Dermis microvascular lymphatic vessel endothelial cell (primary cell): ENCODE results near the gene XPO5. TPM values are rescaled to one million over a fixed set of nuclear protein-coding genes. Genes with fewer than 3 reads are reported as not detected.
A peak's percentile ranks its signal among the peaks of the same experiment; 100 is the strongest.

Experiments
- DNase-seq, 2 donors: peaks; one replicate each; pipeline versions ENCODE4 v3.0.0 to v3.0.0-alpha.2; 2010; ENCODE audit warnings: low read depth in 2 of 2
- total RNA-seq: library from RNA; depleted of rRNA; stranded (reverse); fragments of >200 nt; gene quantifications from 2 replicates; pipeline ENCODE4 v1.2.1, GENCODE V29; 2014

XPO5 gene
- total RNA-seq, 1 donor from 2014 or later, result 21.2 TPM

GRCh38 chr6:43517505-43518357 lies 58.1 kb downstream of the XPO5 start:
- DNase-seq, result no peak

GRCh38 chr6:43516697-43517504 lies 58.9 kb downstream of the XPO5 start, which contains the start of the genes POLR1C and YIPF3:
TSS of gene POLR1C (plus strand) at chr6:43517089. CDS start at chr6:43517110, 21 bp downstream.
TSS of gene YIPF3 (minus strand) at chr6:43516926. CDS start at chr6:43516807, 119 bp downstream.
- peak; percentile 95 to 98 for DNase-seq

GRCh38 chr6:43516367-43516696 lies 59.5 kb downstream of the XPO5 start:
- DNase-seq, result no peak

GRCh38 chr6:43515808-43516207 lies 60.0 kb downstream of the XPO5 start:
- no peak for DNase-seq

GRCh38 chr6:43511824-43512415 lies 63.9 kb downstream of the XPO5 start:
- DNase-seq, result no peak

GRCh38 chr6:43510827-43511163 lies 65.0 kb downstream of the XPO5 start:
- DNase-seq, result no peak

GRCh38 chr6:43509984-43510826 lies 65.6 kb downstream of the XPO5 start, which contains the start of gene LRRC73:
TSS of gene LRRC73 (minus strand) at chr6:43510346. CDS start at chr6:43509785, 561 bp downstream.
- peak; percentile 52 to 81 for DNase-seq

GRCh38 chr6:43509142-43509983 lies 66.5 kb downstream of the XPO5 start:
- no peak for DNase-seq

GRCh38 chr6:43508481-43509141 lies 67.2 kb downstream of the XPO5 start:
- DNase-seq, result no peak

GRCh38 chr6:43506667-43507471 lies 69.0 kb downstream of the XPO5 start:
- DNase-seq, result peak; percentile 80 to 84

GRCh38 chr6:43506171-43506570 lies 69.7 kb downstream of the XPO5 start:
- no peak for DNase-seq

- peak in 1 of 2 donors; percentile 30 for DNase-seq
Measured at GRCh38 chr6:43505718-43506117, 70.1 kb downstream of the XPO5 start.

GRCh38 chr6:43504756-43505593 lies 70.9 kb downstream of the XPO5 start:
- DNase-seq, result no peak

- no peak for DNase-seq
Measured at GRCh38 chr6:43503443-43503842, 72.4 kb downstream of the XPO5 start.

GRCh38 chr6:43502666-43503065 lies 73.2 kb downstream of the XPO5 start:
- DNase-seq, result no peak

GRCh38 chr6:43500921-43501320 lies 74.9 kb downstream of the XPO5 start:
- DNase-seq, result no peak

GRCh38 chr6:43499028-43499815 lies 76.6 kb downstream of the XPO5 start:
- peak; percentile 87 to 89 for DNase-seq
